T47D (cell line): ENCODE measurements around the gene PRKG1.

Experiments
- DNase-seq, 2 experiments: peaks; one replicate each; pipeline versions ENCODE4 v3.0.0 to v3.0.0-alpha.2; 2011 to 2012; ENCODE audit warnings: low read depth in 1 of 2, low spot score in 1 of 2
- JUND ChIP-seq: IDR thresholded peaks from 2 replicates; pipeline ENCODE4 v1.6.1; 2012; ENCODE audit warnings: low read depth
- in situ Hi-C: cut with HindIII; loops from 2 replicates; pipeline ENCODE4 v1.10.0; 2016; ENCODE audit warnings: low sequenced_read_pairs, low pct_unique_long_range_greater_than_20kb

Gene PRKG1

DNA sequence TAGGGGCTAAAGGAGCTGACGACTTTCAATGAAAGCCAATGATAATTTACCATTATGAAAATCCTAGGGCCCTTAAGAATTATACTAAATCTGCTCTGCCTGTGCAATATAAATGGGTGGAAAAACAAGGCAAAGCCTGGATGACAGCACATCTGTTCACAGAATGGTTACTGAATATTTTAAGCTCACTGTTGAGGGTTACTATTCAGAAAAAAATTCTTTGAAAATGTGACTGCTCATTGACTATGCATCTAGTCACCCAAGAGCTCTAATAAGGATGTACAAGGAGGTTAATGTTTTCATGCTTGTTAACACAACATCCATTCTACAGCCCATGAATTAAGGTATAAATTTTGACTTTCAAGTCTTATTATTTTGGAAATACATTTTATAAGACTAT, 1248.6 kb downstream of the PRKG1 start:
- no peak for TF ChIP-seq JUND
- in situ Hi-C loops: no loop called here
- no peak for DNase-seq

DNA sequence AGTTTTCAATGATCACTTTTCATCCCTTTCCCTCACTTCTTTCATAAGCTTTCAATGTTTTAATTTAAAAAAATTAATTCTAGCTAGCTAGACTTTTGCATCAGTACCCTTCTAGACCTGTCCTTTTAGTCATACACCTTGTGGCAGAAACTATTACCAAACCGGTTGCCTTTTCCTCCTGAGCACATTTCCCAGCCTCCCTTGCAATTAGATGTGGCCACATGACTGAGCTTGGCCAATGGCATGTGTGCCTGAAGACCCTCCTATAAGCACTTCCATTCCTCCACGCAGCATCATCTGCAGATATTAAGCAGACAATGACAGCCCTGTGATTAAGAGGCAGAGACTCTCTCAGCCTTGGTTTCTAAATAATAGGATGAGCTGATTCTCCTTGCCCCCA, 1252.1 kb downstream of the PRKG1 start:
- in situ Hi-C loops: no loop called here
- no peak for DNase-seq
- TF ChIP-seq JUND: no peak

DNA sequence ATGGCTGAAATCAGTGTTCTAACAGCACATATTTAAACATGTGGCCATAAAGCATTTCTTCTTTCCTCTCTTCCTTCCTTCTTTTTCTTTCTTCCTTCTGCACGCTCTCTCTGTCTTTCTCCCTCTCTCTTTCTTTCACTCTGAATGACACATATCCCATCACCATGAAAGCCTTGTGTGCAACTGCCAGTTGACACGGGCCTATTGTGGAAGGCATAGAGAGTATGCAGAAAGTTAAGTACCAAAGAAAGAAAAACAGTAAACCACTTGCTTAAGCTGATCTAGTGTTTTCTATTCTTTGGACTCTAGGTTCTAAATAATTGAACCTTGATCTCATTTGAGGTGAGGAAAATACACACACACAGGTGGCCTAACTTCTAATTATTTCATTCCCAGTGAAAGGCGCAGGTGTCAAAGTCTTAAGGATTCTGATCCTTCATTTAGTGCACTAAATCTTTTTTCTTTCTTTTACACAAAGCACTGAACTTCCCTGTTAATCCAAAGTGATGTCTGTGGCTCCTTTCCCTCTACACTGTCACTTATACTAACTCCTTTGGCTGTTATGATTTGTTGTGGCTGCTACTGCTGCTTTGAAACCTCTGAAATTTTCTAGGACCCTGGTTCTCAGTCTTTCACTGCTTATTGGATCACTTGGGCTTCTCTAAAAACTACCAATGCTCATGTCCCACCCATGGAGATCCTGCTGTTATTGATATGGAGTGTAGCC, 1257.5 kb downstream of the PRKG1 start:
- no peak for DNase-seq
- in situ Hi-C loops: no loop called here
- no peak for TF ChIP-seq JUND

DNA sequence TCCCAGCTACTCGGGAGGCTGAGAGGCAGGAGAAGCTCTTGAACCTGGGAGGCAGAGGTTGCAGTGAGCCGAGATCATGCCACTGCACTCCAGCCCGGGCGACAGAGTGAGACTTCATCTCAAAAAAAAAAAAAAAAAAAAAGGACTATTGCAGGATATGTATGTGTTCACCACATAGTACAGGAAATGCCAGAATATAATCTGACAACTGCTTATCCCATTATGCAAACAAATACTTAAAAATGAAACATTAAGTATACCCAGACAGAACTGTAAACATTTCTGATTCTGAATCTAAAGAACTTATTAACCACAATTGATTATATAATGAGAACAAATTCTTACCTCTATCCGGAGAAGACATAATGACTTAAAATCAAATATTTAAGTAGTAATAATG, 1258.5 kb downstream of the PRKG1 start:
- in situ Hi-C loops: no loop called here
- no peak for TF ChIP-seq JUND
- DNase-seq: no peak

DNA sequence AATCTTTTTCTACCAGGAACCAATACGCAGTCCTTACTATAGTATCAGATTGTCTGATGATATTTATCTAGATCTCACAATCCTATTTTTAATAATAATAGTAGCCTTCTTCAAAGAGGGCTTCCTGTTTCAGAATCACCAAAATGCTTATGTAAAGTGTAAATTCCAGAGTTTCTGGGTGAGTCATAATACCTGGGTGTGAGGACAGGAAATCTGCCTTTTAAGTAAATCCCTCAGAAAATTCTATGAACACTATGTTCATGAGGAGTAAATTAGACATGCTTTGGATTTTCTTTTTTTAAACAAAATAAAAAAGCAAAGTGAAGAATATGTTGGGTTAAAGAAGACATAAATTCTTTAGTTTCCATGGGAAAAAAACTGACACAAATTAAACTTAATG, 1260.3 kb downstream of the PRKG1 start:
- TF ChIP-seq JUND: no peak
- in situ Hi-C loops: no loop called here
- no peak for DNase-seq

DNA sequence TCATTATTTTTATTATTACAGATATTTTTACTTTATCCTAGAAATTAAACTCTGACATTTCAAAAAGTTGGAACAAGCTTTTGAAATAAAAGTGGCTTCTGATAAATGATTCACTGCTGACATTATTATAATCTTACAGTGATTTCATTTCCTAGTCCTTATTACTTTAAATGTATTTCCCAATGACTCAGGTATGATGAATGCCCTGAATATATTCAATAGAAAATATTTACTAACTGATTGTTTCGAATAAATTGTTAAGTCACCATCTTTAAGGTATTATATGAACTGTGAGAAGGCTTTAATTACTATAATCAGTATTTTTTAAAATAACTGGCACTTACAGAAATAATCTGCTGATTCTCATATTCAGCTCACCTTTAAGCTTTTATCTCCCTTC, 1261.4 kb downstream of the PRKG1 start:
- in situ Hi-C loops: no loop called here
- DNase-seq: no peak
- TF ChIP-seq JUND: no peak

DNA sequence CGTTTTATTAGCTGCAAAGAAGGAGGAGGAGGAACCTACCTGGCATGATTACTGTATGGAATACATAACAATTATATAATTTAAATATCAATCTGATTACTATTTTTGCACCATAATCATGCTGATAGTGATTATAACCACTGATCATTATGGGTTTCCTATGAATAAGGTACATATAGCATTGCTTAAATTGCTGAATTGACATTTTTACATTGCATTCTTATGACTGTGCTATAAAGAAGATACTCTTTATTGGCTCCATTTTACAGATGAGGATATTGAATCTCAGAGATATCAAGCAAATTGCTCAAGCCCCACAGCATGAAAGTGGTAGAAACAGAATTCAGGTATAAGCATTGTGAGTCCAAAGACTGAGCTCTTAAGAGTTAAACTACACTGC, 1262.9 kb downstream of the PRKG1 start:
- no peak for TF ChIP-seq JUND
- in situ Hi-C loops: no loop called here
- DNase-seq: no peak

DNA sequence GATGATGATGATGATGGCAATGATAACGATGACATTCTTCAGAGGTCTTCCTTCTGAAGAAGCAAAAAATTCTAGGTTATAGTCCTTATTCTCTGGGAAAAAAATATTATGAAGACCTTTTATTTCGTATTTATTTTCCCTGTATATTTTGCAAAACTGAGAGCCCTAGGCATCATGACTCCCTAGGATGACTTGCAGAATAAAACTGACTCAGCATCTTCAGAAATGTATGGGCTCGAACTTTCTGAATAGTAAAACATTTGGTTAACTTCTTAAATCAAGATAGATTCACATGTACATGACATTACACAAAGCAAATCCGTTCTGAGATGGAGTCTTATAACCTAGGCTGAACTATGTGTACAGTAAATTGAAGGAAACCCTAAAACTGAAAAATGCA, 1269.2 kb downstream of the PRKG1 start:
- no peak for TF ChIP-seq JUND
- no peak for DNase-seq
- in situ Hi-C loops: no loop called here

DNA sequence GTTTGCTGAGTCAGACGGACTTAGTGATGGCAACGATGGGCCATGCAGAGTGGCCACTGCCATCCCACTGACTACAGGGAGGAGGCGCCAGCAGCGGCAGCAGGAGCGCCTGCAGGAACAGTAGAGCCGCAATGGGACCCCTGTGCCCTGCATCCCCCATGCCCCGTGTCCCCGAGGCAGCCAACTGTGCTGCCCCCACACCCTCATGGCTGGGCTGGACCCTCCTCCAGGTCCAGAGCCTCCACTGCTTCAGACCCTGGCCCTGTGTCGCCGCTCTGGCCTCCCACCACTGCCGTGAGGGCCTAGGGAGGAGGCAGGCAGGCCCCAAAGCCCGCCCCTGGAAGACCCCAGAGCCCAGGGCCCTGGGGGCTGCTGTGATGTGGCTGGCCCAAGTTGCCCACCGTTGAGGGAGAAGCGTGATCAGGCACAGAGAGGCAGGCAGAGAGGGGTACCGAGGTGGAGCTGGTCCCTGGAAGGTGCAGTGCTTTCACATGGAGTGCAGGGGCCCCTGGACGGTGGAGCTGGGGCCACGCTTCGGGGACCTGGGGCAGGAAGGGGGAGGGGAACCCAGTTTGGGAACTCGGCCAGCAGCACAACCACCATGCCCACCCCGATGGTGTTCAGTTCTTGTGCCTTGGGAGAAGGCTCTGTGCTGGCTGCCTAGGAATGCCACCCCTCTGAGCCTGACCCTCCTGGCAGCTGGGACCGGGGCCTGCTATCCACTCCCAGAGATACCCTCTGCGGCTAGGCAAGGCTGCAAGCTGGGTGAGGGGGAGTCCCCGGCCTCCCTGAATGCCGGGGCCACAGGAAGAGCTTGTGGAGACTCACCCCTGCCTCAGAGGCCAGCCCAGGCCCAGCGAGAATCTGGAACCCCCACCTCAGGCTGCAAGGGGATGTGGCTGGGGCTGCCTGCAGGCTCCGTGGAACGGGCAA, 1272.4 kb downstream of the PRKG1 start:
- in situ Hi-C loops: no loop called here
- TF ChIP-seq JUND: no peak
- no peak for DNase-seq

DNA sequence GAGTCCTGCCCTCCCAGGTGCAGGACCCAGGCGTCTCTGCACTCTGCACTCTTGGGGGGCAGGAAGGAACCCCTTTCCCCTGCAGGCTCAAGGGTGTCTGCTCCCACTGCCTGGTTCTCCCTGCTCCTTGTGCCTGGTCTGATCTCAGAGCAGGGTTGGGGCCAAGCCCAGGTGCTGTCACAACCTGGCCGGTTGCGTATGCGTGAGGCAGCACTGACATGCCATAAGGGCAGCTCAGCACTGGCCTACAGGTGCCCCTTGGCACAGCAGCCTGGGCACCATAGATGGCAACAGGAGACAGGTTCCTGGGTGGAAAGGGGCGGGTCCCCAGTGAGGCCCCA, 1273.0 kb downstream of the PRKG1 start:
- TF ChIP-seq JUND: no peak
- in situ Hi-C loops: no loop called here
- DNase-seq: no peak
